NCI-H1694 treated with DMSO at 0.1 percent for 48 hours (cell line): ENCODE results near the gene TRPM5.

Experiments
- DNase-seq: peaks from one replicate; lab custom pipeline; 2025; lab: John Stamatoyannopoulos, UW

The TRPM5 gene

DNA sequence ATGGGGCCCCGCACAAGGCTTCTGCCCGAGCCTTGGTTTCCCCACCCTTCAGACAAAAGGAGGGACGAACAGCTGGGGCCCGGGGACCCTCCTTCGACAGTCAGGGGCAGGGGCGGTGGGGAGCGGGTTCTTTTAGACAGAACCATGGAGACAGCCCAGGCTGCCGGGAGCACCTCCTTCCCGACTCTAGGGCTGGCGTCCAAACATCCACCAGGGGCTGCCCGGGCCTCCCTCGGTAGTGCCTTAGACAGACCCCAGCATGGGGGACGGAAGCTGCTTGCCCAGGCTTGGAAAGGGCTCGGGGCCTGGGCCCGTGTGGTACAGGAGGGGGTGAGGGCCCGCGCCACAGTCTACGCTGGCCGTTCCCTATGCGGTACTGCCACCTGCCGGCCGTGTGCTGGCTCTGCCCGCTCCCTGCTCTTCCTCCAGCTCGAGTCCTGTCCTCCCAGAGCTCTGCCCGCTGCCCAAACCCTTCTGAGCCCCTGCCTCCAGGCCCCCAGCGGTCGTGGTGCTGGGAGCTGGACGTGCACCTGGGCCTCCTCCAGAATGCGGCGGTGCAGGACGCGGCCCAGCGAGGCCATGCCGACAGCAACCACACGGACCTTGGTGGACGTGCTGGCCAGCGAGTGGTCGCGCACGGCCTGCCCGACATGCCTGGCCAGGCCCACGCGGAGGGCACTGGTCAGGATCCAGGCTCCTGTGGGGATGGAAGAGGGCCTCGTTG, 23.6 kb downstream of the TRPM5 start:
- DNase-seq, result peak; percentile 41

DNA sequence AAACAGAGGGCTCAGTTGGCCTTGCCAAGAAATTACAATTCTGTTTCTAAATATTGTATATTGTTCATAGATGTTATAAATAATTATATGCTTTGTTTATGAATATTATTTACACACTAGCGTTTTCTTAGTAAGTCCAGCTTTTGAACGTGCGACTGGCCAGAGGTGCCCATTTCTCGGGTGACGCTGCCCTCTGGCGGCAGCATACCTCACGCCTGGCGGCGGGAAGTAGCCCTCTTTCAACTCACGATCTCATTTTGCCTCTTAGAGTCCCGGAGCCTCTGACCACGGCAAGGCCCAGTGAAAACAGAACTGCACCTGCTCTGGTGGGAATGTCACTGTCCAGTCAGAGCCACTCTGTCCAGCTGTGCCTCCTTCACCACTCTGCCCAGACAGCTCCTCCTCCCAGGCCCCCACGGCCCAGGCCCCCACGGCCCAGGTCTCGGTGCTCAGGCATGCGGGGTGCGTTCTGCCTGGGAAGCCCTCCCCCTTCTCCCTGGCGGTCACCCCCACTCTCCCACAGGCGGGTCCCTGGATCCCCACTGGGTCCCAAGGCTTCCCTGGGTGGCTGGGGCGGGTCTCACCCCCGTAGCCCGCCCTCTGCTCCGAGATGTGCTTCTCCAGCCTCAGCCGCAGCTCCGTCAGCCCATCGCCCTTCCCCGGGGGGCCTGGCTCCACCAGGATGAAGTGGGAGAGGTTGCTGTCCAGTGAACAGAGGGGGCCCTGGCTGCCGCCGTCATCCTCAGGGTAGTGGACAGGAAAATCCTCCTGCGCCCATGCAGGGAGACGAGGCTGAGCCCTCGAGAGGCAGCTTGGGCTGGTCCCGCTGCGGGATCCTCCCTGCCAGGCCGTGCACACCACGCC, 24.4 kb downstream of the TRPM5 start:
- DNase-seq, result peak; percentile 35

DNA sequence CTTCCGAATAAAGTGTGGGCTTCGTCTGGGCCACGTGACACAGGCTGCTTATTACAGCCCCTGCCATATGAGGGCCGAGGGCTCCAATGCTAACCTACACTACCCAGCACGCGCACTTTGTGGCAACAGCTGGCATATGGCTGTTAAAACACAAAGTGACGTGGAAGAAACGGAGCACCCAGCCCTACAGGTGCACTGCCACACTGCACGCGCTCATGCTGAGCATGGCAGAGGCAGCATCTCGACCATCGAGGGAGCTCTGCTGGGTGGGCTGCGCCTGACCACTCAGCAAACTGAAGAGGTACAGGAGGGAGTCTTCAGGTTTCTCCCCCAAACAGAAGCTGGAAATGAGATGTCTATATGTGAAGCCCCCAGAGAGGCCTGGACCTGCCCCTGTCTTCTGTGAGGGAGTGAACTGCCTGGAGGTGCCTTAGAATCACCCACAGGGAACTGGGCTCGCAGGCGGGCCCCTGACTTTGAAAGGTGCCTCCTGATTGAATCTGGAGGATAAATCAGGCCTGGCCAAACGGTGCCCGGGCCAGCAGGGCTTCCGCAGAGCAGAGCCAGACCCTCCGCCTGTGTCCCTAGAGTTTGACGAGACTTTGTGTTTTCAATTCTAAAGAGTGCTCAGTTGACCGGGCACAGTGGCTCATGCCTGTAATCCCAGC, 25.5 kb downstream of the TRPM5 start:
- no peak for DNase-seq

DNA sequence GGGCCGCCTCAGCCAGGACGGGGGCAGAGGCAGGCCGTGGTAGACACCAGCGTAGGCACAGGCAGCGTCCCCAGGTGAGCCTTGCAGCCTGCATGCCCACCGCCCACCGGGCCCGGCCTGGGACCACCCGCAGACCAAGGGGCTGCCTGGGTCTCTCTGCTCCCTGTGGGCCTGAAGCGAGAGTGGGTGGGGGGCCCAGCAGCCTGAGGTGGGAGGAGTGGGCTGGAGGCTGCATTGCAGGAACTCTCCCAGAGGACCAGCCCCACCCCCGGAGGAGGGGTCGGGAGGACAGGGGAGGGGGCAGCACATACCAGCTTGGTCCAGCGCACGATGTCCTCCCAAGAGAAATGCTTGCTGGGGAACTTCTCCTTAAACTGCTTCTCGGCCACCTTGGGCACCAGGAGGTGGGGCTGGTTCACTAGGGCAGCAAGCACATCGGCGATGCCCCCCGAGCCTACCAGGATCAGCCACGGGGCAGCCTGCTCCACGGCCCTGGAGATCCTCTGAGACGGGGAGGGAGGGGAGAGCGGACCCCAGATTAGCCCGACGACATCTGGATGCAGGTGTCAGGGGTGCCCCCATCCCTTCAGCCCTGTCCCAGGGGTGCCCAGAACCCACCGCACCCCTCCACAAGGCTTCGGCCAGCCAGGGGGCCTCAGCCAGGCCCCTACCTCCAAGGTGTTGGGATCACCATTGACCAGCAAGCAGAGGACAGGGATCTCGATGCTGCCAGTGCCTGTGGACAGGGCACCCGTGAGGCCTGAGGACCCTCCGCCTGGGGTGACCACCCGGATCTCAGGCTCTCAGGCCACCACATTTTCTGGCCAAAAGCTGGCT, 26.2 kb downstream of the TRPM5 start:
- DNase-seq, result no peak

DNA sequence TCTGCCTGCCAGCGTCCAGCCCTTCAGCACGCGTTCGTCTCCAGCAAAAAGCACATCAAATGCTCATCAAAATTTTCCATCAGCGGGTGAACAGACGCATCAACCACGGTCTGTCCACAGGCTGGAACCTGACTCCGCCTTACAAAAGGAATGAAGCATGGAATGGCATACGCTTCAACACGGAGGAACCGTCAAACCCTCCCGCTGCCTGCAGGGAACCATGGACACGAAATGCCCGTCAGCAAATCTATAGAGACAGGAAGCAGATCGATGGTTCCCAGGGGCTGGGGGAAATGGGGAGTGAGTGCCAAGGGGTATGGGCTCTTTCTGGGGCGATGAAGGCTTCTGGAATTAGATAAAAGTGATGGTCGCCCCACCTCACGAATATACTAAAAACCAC, 27.5 kb downstream of the TRPM5 start:
- DNase-seq, result no peak

DNA sequence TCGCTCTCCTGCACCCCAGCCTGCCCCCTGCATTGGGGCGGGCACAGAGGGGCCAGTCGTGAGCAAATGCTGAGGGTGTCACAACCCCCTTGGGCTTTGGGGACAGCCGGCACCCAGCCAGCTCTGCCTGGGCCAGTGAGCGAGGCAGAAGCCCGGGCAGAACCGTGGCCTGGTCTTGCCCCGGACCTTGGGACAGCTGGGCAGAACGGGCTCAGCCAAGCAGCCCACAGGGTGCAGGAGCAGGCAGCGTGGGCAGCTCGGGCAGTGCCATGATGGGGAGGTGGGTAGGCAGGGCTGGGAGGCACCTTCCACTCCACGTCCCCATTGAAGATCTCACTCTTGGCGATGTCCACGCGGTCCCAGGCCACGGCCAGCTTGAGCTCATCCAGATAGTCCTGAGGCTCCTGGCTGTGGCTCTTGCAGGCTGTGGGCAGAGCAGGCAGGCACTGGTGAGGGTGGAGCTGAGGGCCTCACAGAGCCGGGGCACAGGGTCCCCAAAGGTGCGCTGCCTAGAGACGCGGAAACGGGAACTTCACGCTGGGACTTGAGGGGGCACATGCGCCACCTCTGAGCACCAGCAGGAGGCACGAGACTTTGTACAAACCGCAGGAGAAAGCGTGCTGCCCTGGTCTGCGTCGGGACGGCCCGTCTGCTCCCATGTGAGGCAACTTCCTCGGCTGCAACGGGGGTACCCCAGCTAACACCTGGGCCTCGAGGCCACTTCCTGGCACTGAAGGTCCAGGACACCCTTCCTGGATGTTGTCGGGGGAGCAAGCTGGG, 28.5 kb downstream of the TRPM5 start:
- no peak for DNase-seq

DNA sequence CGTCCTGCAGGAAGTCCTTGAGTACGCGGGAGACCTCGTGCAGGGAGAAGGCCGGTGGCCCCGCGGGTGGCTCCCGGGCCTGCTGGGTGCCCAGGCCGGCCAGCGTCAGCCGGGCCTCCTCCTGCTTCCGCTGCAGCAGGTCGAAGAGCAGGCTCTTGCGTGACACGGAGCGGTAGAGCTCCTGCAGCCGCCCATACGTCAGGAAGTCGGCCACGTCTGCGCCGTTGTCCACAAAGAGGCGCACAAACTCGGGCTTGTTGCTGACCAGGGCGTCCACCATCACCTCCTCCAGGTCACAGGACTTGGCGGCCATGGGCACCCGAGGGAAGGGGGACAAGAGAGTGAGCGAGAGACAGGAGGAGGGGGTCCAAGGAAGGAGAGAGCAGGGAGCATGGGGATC, 29.1 kb downstream of the TRPM5 start:
- no peak for DNase-seq

DNA sequence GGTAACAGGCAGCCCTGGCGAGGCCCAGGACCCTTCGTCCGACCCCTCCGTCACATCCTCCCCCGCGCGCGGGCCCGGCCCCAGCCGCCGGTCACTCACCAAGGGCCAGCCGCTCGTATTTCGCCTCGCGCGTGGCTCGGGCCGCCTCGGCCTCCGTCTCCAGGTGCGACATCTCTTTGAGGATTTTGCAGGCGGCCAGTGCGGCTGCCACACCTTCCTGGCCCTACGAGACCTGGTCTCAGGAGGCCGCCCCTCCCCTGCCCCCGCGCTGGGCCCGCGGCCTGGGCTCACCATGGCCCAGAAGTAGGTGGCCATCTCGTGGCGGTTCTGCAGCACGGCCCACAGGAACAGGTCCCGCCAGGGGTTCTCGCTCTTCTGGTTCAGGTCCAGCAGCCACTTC, 29.7 kb downstream of the TRPM5 start:
- DNase-seq, result no peak

DNA sequence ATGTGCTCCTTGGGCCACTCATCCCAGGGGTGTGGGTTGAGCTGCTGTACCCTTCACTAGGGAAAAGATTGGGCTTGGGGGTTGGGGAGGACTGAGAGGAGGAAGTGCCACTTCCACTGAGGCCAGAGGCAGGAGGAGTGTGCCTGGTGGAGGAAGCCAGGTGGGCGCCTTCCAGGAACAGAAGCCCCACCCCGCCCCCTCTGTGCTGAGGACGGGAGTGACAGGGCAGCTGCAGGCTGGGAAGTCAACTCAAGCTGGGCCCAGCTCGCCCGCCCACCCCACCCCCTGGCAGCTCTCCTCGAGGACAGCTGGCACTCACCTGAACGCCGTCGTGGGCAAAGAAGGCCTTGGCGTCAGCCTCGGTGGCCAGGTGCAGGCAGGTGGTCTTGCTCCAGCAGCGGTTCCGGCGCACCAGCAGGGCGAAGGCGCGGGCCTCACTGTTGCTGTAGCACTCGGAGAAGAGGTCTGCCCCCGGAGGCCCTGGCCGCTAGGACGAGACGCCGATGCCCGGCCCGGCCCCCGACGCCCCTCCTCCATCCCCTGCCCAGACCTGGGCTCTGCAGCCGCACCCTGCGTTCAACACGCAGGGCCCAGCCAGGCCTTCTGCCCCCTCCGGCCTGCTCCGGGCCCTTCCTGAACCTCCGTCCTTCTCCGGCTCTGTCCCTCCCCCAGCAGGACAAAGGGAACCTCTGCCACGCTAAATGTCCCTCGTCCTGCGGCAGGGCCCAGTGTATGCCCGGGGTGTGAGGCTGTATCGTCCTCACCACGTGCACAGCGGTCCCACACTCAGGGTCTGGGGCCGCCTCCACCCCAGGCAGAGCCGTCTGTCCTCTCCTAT, 30.4 kb downstream of the TRPM5 start:
- DNase-seq, result no peak

DNA sequence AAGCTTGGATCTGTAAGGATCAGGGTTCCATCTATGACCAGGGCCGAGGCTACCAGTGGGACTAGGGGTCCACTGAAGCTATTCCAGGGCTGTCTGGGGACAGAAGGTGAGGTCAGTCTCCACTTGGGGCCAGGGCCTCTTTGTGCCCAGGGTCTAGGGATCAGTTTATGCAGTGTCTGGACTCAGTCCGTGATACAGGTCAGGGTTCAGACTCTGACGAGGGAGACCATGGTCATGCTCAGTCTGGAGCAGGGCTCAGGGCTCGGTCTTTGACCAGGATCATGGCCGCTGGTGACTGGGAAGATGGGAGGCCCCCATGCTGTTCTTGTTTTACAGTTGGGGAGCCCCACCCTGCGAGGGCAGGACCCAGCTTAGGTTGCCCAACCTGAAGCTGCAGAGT, 32.0 kb downstream of the TRPM5 start:
- no peak for DNase-seq

DNA sequence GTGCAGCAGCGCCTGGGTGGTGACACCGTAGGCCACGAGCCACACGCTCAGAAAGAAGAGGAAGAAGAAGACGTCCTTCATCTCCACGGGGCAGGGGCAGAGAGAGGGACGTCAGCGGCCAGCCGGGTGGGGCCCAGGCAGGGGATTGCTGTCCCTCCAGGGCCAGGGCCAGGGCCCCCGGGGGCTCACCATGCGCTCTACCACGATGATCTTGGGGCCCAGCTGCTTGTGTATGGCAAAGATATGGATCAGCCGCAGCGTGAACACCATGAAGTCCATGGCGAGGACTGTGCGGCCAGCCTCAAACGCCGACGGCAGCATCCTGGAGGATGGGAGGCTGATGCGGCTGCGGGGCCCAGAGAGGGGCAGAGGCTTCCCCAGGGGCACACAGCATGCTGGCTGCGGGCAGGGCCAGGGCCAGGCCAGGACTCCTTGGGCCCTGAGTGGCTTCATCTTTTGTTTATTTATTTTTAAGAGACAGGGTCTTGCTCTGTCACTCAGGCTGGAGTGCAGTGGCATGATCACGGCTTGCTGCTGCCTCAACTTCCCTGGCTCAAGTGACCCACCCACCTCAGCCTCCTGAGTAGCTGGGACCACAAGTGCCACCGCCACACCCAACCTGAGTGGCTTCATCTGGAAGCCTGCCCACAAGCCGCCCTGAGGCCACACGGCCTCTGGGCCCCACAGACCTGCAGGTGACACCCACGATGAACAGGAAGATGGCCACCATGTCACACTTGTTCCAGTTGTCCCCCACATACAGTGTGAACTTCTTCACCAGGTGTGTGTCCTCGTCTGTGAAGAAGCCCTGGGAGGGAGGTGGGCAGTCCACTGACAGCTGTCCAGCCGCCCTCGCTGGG, 32.6 kb downstream of the TRPM5 start:
- DNase-seq, result no peak

DNA sequence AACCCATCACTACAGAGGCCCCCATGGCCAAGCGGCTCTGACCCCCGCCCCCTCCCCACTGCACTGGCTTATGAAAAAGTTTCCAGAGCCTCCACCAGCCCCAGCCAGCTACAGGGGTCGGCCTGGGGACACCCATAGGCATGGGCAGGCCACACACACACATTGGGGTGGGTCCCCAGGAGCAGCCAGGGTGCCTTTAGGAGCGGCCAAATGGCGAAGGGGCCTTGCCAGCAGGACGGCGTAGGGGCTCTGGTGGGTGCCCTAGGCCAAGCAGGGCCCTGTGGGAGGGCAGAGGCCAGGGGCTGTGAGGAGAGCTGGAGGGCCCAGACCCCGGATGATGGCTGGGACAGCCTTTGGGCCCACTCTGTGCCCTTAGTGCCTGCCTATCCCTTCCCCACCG, 33.7 kb downstream of the TRPM5 start:
- DNase-seq, result no peak

DNA sequence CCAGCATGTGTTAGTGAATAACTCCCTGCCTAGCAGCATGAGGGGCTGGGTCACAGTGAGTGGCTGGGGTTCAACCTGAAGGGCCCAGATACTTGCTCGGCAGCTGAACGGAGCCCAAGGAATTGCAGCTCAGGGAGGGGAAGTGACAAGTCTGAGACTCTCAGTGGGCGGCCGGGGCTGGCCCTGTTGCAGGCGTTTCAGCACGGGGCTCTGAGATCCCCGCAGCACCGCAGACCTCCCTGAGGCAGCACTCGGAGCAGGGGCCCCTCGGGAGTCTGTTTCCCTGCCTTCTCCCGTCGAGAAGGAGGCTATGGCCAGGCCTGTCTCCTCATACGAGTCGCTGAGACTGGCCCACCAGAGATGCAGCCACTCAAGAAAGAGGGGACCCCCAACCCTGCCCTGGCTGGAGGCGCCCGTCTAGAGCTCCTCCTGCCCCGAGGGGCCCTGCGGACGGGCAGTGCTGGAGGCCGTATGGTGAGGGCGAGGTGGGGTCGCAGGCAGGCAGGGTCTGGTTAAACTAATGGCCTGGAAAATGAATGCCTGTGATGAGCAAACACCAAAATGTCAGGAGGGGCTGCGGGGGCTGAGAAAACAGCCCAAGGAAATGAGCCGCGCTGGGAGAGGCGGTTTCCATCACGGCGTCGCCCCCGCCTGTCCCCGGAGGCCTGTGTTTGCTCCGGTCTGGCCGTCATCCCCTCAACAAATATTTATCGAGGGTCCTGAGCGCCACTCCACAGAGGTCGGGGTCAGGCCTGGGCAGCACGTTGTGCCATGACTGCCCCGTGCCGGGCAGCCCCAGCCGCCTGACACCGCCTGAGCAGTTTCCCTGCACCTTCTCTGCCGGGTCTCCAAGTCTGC, 34.5 kb downstream of the TRPM5 start:
- DNase-seq, result no peak

DNA sequence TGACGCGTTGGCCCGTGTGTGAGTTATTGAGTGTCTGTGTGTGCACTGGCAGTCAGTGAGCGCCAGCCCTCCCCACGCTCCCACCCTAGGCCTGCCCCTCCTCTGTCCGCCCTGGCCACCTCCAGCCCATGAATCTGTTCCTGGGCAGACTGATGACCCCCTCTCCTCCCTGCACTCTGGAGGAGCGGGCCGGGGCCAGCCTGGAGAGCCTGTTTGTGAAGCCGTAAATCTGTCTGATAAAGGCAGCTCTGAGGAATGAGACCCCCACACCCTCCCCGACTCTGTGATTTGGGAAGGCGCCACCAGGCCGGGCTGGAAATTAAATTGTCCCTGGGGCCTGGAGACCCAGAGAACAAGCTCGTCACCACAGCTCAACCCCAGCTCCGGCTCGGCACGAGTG, 35.2 kb downstream of the TRPM5 start:
- DNase-seq, result no peak

DNA sequence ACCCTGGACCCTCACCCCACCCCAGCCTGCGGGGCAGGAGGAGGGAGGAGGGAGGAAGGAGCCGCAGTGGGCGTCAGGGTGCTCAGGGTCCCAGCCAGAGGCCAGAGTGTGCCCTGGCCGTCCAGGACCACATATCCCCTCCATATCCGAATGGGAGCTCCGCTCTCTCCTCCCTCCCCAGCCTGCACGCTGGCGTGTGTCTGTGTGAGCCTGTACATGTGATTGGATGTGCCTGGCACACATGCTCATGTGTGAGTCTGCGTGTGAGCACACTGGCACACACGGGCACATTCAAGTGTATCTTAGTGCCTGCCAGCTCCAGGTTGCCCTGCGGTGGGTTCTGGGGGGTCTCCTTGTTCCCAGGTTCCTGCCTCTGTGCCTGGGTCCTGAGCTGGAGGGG, 35.6 kb downstream of the TRPM5 start:
- no peak for DNase-seq

DNA sequence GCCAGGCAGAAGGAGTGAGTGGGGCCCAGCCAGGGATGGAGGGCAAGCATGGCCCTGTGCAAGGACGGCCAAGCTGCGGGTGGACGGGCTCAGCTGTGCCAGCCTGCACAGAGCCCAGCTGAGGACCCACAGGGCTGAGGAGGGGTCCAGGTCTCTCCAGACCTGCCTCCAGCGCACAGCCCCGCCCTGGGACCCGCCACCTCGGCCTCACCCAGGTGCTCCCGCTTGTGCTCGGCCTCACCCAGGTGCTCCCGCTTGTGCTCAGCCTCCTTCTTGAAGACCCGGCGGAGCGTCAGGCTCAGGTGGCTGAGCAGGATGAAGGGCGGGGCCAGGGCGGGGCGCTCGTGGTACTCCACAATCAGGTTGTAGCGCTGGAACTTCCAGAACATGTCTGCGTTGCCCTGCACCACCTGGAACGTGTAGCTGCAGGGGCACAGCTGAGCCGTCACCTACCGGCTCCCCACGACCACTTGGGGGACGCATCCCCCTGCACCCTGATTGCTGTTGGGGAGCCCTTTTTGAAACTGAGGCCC, 37.4 kb downstream of the TRPM5 start:
- DNase-seq, result no peak

DNA sequence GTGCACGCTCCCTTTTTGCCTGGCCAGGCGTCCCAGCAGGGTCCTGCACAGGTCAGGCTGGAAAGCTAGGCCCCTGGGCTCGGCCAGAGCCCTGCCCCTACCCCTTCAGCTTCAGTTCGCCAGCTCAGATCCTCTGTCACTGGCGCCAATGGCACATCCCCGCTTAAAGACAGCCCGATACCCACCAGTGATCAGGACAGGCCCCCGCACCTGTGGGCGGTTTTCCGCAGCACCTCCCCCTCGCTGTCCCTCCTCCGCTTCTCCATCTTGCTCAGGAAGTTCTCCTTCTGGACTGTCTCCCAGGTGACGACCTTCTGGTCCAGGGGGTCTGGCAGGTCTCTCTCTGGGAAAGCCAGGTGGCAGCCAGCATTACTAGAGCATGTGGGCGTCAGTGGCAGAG, 37.9 kb downstream of the TRPM5 start:
- no peak for DNase-seq

DNA sequence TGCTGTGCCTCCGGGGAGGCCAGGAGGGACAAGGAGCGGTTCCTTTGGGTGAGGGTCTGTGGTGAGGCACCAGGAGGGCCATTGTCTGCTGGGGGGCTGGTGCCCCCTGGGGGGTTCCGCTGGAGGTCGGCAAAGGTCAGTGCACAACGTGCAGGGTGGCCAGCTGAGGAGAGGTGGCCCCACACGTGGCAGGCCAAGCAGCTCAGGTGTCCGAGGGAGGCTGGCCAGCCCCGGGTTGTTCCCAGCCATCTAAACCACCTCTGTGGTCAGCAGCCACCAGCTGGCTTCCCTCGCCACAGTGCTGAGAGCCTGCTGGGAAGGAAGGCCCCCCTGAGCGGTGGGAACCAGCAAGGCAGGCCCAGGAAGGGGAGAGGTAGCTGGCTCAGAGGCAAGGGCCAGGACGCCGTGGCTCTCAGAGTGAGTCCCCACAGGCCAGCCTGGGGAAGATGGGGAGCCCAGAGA, 39.5 kb downstream of the TRPM5 start:
- no peak for DNase-seq
